Smooth muscle cell (in vitro differentiated cells): ENCODE results near the gene PELI2. TPM values are rescaled to one million over a fixed set of nuclear protein-coding genes. Genes with fewer than 3 reads are reported as not detected.

Source experiments
- DNase-seq: peaks from one replicate; lab custom pipeline; 2025; ENCODE audit not compliant: unreplicated experiment; lab: John Stamatoyannopoulos, UW
- H2AFZ ChIP-seq: fragments of 200-600 bp; sonication (generic); 2 replicates; pipeline ENCODE4 v1.6.0; 2016; ENCODE audit warnings: antibody characterized with exemption, low read depth, mild to moderate bottlenecking
- H3F3A ChIP-seq: fragments of 200-600 bp; sonication (generic); 2 replicates; pipeline ENCODE4 v1.6.0; 2017; ENCODE audit warnings: antibody characterized with exemption, low read depth
- H3K27ac ChIP-seq: fragments of 200-600 bp; sonication (generic); 2 replicates; pipeline ENCODE4 v1.5.1; 2016; ENCODE audit warnings: low read depth, mild to moderate bottlenecking
- H3K27me3 ChIP-seq: fragments of 200-600 bp; sonication (generic); 2 replicates; pipeline ENCODE4 v1.6.1; 2016; ENCODE audit warnings: low read depth, mild to moderate bottlenecking
- H3K36me3 ChIP-seq: fragments of 200-600 bp; sonication (generic); 2 replicates; pipeline ENCODE4 v1.5.1; 2016; ENCODE audit warnings: low read depth
- H3K4me1 ChIP-seq: fragments of 200-600 bp; sonication (generic); 2 replicates; pipeline ENCODE4 v1.5.1; 2016; ENCODE audit warnings: low read depth
- H3K4me2 ChIP-seq: fragments of 200-600 bp; sonication (generic); 2 replicates; pipeline ENCODE4 v1.6.0; 2016; ENCODE audit warnings: mild to moderate bottlenecking
- H3K4me3 ChIP-seq: fragments of 200-600 bp; sonication (generic); 2 replicates; pipeline ENCODE4 v1.5.1; 2016; ENCODE audit warnings: mild to moderate bottlenecking
- H3K79me2 ChIP-seq: fragments of 200-600 bp; sonication (generic); 2 replicates; pipeline ENCODE4 v1.6.0; 2016; ENCODE audit warnings: low read depth, mild to moderate bottlenecking
- H3K9ac ChIP-seq: fragments of 200-600 bp; sonication (generic); 2 replicates; pipeline ENCODE4 v1.6.0; 2016; ENCODE audit warnings: low read depth
- H3K9me3 ChIP-seq: fragments of 200-600 bp; sonication (generic); replicated peaks from 2 replicates; pipeline ENCODE4 v1.5.1; 2016; ENCODE audit warnings: low read depth
- H4K20me1 ChIP-seq: fragments of 200-600 bp; sonication (generic); 2 replicates; pipeline ENCODE4 v1.6.0; 2016; ENCODE audit warnings: low read depth
- WGBS: methylation state at CpG from one replicate; pipeline ENCODE4 v1.1.7; 2016; ENCODE audit warnings: low lambda C conversion rate; 5-methylcytosine and 5-hydroxymethylcytosine counted together
- polyA plus RNA-seq: library from polyadenylated mRNA; unstranded; fragments of >200 nt; fragmentation: Nextera tagmentation; extraction: Ambion mirVana; gene quantifications from 2 replicates; pipeline ENCODE4 v1.2.1, GENCODE V29; 2016
- total RNA-seq: library from RNA; depleted of rRNA; stranded (reverse); fragments of >200 nt; gene quantifications from 2 replicates; pipeline ENCODE4 v1.2.3, GENCODE V29; 2014
- TF ChIP-seq, protein P1 (sequence below): fragments of 200-600 bp; sonication (generic); IDR thresholded peaks from 2 replicates; pipeline ENCODE4 v1.5.1; 2017; ENCODE audit warnings: borderline replicate concordance, mild to moderate bottlenecking, antibody characterized with exemption; ENCODE audit not compliant: insufficient read depth, poor library complexity, severe bottlenecking

The PELI2 gene
- total and polyA plus RNA-seq, 2 experiments from 2014 or later, result 4.6 to 9.1 TPM

DNA sequence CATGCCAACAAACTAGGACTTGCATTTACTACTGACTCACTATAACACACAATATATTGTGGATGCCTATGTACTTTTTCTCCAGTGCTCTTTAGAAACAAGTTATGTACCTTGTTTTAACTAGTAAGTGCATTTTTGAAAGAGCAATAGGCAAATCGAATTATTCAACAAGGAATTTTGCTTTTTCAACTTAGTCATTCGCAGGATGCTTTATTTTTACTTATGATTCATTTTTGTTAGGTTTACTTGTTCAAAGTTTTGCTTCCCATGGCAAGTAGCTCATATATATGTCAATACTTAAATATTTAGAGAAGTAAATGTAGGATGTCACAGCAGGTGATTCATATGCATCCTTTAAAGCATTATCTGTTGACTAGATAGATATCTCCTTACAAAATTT is 149.8 kb downstream of the PELI2 start:
- TF ChIP-seq, protein P1, sequence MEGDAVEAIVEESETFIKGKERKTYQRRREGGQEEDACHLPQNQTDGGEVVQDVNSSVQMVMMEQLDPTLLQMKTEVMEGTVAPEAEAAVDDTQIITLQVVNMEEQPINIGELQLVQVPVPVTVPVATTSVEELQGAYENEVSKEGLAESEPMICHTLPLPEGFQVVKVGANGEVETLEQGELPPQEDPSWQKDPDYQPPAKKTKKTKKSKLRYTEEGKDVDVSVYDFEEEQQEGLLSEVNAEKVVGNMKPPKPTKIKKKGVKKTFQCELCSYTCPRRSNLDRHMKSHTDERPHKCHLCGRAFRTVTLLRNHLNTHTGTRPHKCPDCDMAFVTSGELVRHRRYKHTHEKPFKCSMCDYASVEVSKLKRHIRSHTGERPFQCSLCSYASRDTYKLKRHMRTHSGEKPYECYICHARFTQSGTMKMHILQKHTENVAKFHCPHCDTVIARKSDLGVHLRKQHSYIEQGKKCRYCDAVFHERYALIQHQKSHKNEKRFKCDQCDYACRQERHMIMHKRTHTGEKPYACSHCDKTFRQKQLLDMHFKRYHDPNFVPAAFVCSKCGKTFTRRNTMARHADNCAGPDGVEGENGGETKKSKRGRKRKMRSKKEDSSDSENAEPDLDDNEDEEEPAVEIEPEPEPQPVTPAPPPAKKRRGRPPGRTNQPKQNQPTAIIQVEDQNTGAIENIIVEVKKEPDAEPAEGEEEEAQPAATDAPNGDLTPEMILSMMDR, result no peak
- Histone ChIP-seq H3K4me1 (no peaks in the 10 kb centered on the region), H3K9me3 (no peaks in the 10 kb centered on the region), H3K27ac (no peak overlapping the region), H4K20me1 (no peaks in the 10 kb centered on the region), H2AFZ (no peak overlapping the region), H3K4me2 (no peak overlapping the region), H3K4me3 (no peak overlapping the region), H3F3A (no peaks in the 10 kb centered on the region), H3K36me3 (no peaks in the 10 kb centered on the region), H3K27me3 (no peaks in the 10 kb centered on the region), H3K9ac (no peak overlapping the region), H3K79me2 (no peaks in the 10 kb centered on the region)
- no peak for DNase-seq
- 95% methylated on average over 2 of the region's 2 CpGs for WGBS

DNA sequence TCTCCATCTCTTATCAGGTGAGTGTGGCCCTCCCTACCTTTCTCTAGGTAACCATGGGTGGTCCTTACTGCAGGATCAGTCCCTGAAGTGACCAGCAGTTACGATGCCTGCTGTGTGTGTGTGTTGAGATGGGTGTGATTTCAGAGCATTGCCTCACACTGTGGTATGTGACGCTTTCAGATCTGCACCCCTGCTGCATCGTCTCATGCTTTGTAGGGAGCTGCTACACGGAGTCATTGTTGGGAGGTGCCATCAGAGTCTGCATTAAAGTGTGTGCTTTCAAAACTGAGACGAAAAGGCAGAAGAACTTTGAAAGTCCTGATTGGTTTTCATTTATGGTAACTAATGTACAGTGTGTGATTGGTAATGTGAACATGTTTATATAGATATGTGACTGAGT is 150.5 kb downstream of the PELI2 start:
- Histone ChIP-seq H3K4me3 (no peak overlapping the region), H3F3A (no peaks in the 10 kb centered on the region), H3K27ac (no peak overlapping the region), H3K27me3 (no peaks in the 10 kb centered on the region), H4K20me1 (no peaks in the 10 kb centered on the region), H3K79me2 (no peaks in the 10 kb centered on the region), H3K9me3 (no peaks in the 10 kb centered on the region), H2AFZ (no peak overlapping the region), H3K4me2 (no peak overlapping the region), H3K9ac (no peak overlapping the region), H3K4me1 (no peaks in the 10 kb centered on the region), H3K36me3 (no peaks in the 10 kb centered on the region)
- no peak for DNase-seq
- TF ChIP-seq, protein P1, result no peak
- 76% methylated on average over 5 of the region's 5 CpGs for WGBS

DNA sequence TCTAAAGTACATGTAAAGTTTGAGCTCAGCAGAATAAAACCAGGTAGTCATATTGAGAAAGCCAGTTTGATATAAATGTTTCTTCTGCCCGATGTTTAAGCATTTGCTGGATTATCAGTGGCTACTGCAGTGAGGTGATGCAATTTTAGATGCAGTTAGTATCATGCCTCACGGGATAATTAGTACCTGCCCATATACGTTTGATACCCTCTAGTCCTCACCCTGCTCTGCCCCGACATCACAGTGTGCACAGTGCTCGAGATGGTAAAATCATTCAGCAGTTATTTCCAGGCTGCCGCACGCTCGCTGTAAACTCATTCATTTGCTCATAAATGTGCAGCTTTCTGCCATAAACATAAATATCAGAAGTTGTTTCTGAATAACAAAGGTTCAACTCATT is 152.7 kb downstream of the PELI2 start:
- no peak for DNase-seq
- H3K27ac ChIP-seq, result no peak overlapping the region
- WGBS, result 93% methylated on average over 8 of the region's 8 CpGs
- H3K9me3 ChIP-seq, result no peaks in the 10 kb centered on the region
- H3K4me3 ChIP-seq, result no peak overlapping the region
- TF ChIP-seq, protein P1, result no peak
- peak overlapping the region; percentile 32 for H3K9ac ChIP-seq
- no peaks in the 10 kb centered on the region for H3K36me3 ChIP-seq
- H3F3A ChIP-seq, result no peaks in the 10 kb centered on the region
- H4K20me1 ChIP-seq, result no peaks in the 10 kb centered on the region
- H3K4me2 ChIP-seq, result no peak overlapping the region
- no peaks in the 10 kb centered on the region for H3K27me3 ChIP-seq
- no peaks in the 10 kb centered on the region for H3K79me2 ChIP-seq
- no peaks in the 10 kb centered on the region for H3K4me1 ChIP-seq
- H2AFZ ChIP-seq, result no peak overlapping the region

DNA sequence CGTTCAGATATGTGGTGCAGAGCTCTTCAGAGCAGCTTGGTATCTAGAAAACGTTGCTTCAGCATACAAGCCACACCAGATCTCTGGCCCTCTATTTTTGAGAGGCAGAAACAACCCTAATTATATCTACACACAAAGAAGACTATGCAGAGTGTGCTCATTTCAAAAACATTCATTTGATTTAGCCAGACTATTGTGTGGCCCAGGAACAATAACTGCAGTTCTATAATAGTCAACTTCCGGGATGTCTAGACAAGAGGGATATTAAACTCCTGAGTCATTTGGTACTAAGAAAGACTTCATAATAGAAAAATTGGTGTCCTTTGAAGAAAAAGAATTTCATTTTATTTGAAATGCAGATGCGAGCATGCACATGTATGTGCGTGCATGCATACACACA is 153.8 kb downstream of the PELI2 start:
- H4K20me1 ChIP-seq, result no peaks in the 10 kb centered on the region
- no peak overlapping the region for H3K4me3 ChIP-seq
- no peaks in the 10 kb centered on the region for H3F3A ChIP-seq
- H3K27me3 ChIP-seq, result no peaks in the 10 kb centered on the region
- H3K79me2 ChIP-seq, result no peaks in the 10 kb centered on the region
- H3K36me3 ChIP-seq, result no peaks in the 10 kb centered on the region
- peak overlapping the region; percentile 32 for H3K9ac ChIP-seq
- no peaks in the 10 kb centered on the region for H3K4me1 ChIP-seq
- no peak overlapping the region for H2AFZ ChIP-seq
- H3K9me3 ChIP-seq, result no peaks in the 10 kb centered on the region
- WGBS, result 84% methylated on average over 5 of the region's 5 CpGs
- H3K4me2 ChIP-seq, result no peak overlapping the region
- DNase-seq, result no peak
- TF ChIP-seq, protein P1, result no peak
- H3K27ac ChIP-seq, result peak overlapping the region; percentile 87
